IMR-90 (cell line): ENCODE data around the gene NMNAT3. TPM values are rescaled to one million over a fixed set of nuclear protein-coding genes. Genes with fewer than 3 reads are reported as not detected.

Experiments
- ATAC-seq: fragments of 200-7000 bp; cut with Tn5 transposase; 2 replicates; pipeline ENCODE4 v1.9.1; 2020; ENCODE audit warnings: low read depth, mild to moderate bottlenecking, moderate library complexity
- BruUV-seq: library from RNA; stranded (reverse); fragments of 400-500 nt; replicated peaks from 2 replicates; lab custom pipeline; 2021; lab: Mats Ljungman, UMichigan
- CTCF ChIA-PET: fragments of 300-600 bp; formaldehyde crosslinking; extraction: SDS; loops from one replicate; lab custom pipeline; 2021; ENCODE audit warnings: antibody characterized with exemption; lab: Yijun Ruan, JAX
- POLR2A ChIA-PET: fragments of 300-600 bp; sonication (Branson Sonifier 250); formaldehyde crosslinking; loops from one replicate; lab custom pipeline; 2022; ENCODE audit warnings: antibody characterized with exemption; ENCODE audit not compliant: unreplicated experiment; lab: Charles Lee
- DNase-seq: peaks from one replicate; pipeline ENCODE4 v3.0.0; 2013
- H2AFZ ChIP-seq: replicated peaks from 2 replicates; pipeline ENCODE3; 2013; ENCODE audit warnings: low read length, mild to moderate bottlenecking; ENCODE audit not compliant: poor library complexity
- H2AK5ac ChIP-seq: 2 replicates; pipeline ENCODE4 v1.6.1; 2013; ENCODE audit warnings: low read depth, low read length, inconsistent platforms
- H2AK9ac ChIP-seq: replicated peaks from 2 replicates; pipeline ENCODE3; 2013; ENCODE audit warnings: mild to moderate bottlenecking, low read depth, low read length, moderate library complexity; ENCODE audit not compliant: poor library complexity
- H2BK120ac ChIP-seq: 2 replicates; pipeline ENCODE4 v1.6.1; 2013; ENCODE audit warnings: low read depth, low read length, inconsistent platforms
- H2BK15ac ChIP-seq: 3 replicates; pipeline ENCODE4 v1.6.1; 2013; ENCODE audit warnings: low read depth, low read length, inconsistent platforms
- H2BK20ac ChIP-seq: 2 replicates; pipeline ENCODE4 v1.6.1; 2013; ENCODE audit warnings: low read depth, mild to moderate bottlenecking, inconsistent platforms, low read length, moderate library complexity
- H2BK5ac ChIP-seq: 2 replicates; pipeline ENCODE4 v1.6.1; 2013; ENCODE audit warnings: mild to moderate bottlenecking, low read depth, low read length, inconsistent platforms; ENCODE audit not compliant: poor library complexity, severe bottlenecking
- H3K14ac ChIP-seq: replicated peaks from 2 replicates; pipeline ENCODE4 v1.6.1; 2013; ENCODE audit warnings: low read depth, low read length, inconsistent platforms
- H3K18ac ChIP-seq: 2 replicates; pipeline ENCODE4 v1.6.1; 2013; ENCODE audit warnings: low read depth, low read length, control low read depth
- H3K23ac ChIP-seq: 2 replicates; pipeline ENCODE4 v1.6.1; 2013; ENCODE audit warnings: low read depth, low read length, inconsistent platforms
- H3K27ac ChIP-seq: 2 replicates; pipeline ENCODE4 v1.5.1; 2013; ENCODE audit warnings: mild to moderate bottlenecking, control low read depth, low read length; ENCODE audit not compliant: insufficient read depth
- H3K27me3 ChIP-seq: 2 replicates; pipeline ENCODE4 v1.6.1; 2013; ENCODE audit warnings: low read length; ENCODE audit not compliant: control insufficient read depth, insufficient read depth
- H3K36me3 ChIP-seq: 2 replicates; pipeline ENCODE4 v1.6.1; 2013; ENCODE audit warnings: low read length, mixed read lengths; ENCODE audit not compliant: control insufficient read depth, insufficient read depth
- H3K4ac ChIP-seq: 2 replicates; pipeline ENCODE4 v1.6.1; 2013; ENCODE audit warnings: low read depth, low read length, inconsistent platforms
- H3K4me1 ChIP-seq: 2 replicates; pipeline ENCODE4 v1.6.1; 2013; ENCODE audit warnings: low read length, mixed read lengths; ENCODE audit not compliant: control insufficient read depth, insufficient read depth
- H3K4me2 ChIP-seq: 2 replicates; pipeline ENCODE4 v1.6.1; 2013; ENCODE audit warnings: low read depth, mild to moderate bottlenecking, control low read depth, low read length, moderate library complexity
- H3K4me3 ChIP-seq: 2 replicates; pipeline ENCODE4 v1.5.1; 2013; ENCODE audit warnings: low read depth, mild to moderate bottlenecking, control low read depth, low read length, moderate library complexity; ENCODE audit not compliant: insufficient read depth
- H3K56ac ChIP-seq: 2 replicates; pipeline ENCODE4 v1.6.1; 2013; ENCODE audit warnings: low read length, inconsistent platforms; ENCODE audit not compliant: insufficient read depth; ENCODE audit errors: extremely low read depth
- H3K79me1 ChIP-seq, 2 experiments: 2 replicates each; pipeline ENCODE4 v1.6.1; 2013; ENCODE audit warnings: low read length in 2 of 2, inconsistent platforms in 1 of 2, low read depth in 1 of 2
- H3K9ac ChIP-seq: 2 replicates; pipeline ENCODE4 v1.6.1; 2013; ENCODE audit warnings: low read depth, low read length, control low read depth
- H3K9me1 ChIP-seq: 2 replicates; pipeline ENCODE4 v1.6.1; 2013; ENCODE audit warnings: low read length, inconsistent platforms; ENCODE audit not compliant: insufficient read depth
- H3K9me3 ChIP-seq: 2 replicates; pipeline ENCODE4 v1.6.1; 2013; ENCODE audit warnings: low read length; ENCODE audit not compliant: control insufficient read depth, insufficient read depth
- H4K20me1 ChIP-seq: 2 replicates; pipeline ENCODE4 v1.6.1; 2013; ENCODE audit warnings: low read length, inconsistent platforms; ENCODE audit not compliant: insufficient read depth
- H4K5ac ChIP-seq: 2 replicates; pipeline ENCODE4 v1.6.1; 2013; ENCODE audit warnings: mild to moderate bottlenecking, low read depth, low read length, control low read depth
- H4K8ac ChIP-seq, 2 experiments: 2 replicates each; pipeline ENCODE4 v1.6.1; 2013; ENCODE audit warnings: low read depth in 2 of 2, low read length in 2 of 2, control low read depth in 1 of 2, inconsistent platforms in 1 of 2
- H4K91ac ChIP-seq: 2 replicates; pipeline ENCODE4 v1.6.1; 2013; ENCODE audit warnings: low read depth, low read length, inconsistent platforms; ENCODE audit not compliant: insufficient read depth
- BHLHE40 ChIP-seq: fragments of 150-350 bp; IDR thresholded peaks from 2 replicates; pipeline ENCODE4 v1.6.1; 2016; ENCODE audit warnings: mild to moderate bottlenecking, low read depth, low read length
- CEBPB ChIP-seq: IDR thresholded peaks from 2 replicates; pipeline ENCODE4 v1.6.1; 2012; ENCODE audit warnings: low read depth, low read length, improper control_type of control experiment
- CHD1 ChIP-seq: IDR thresholded peaks from 2 replicates; pipeline ENCODE4 v1.6.1; 2012; ENCODE audit warnings: low read depth, low read length, improper control_type of control experiment
- FOS ChIP-seq: fragments of 150-350 bp; IDR thresholded peaks from 2 replicates; pipeline ENCODE4 v1.6.1; 2016; ENCODE audit warnings: low read depth, low read length
- MAFK ChIP-seq: IDR thresholded peaks from 2 replicates; pipeline ENCODE4 v1.6.1; 2012; ENCODE audit warnings: low read depth, low read length, improper control_type of control experiment
- MAZ ChIP-seq: IDR thresholded peaks from 2 replicates; pipeline ENCODE4 v1.6.1; 2012; ENCODE audit warnings: low read depth, mild to moderate bottlenecking, low read length, improper control_type of control experiment, moderate library complexity, borderline replicate concordance
- MXI1 ChIP-seq: IDR thresholded peaks from 2 replicates; pipeline ENCODE4 v1.6.1; 2012; ENCODE audit warnings: low read depth, mild to moderate bottlenecking, low read length, moderate library complexity, borderline replicate concordance
- NFE2L2 ChIP-seq: fragments of 150-350 bp; IDR thresholded peaks from 2 replicates; pipeline ENCODE4 v1.6.1; 2016; ENCODE audit warnings: low read depth, mild to moderate bottlenecking, low read length
- POLR2A ChIP-seq: IDR thresholded peaks from 2 replicates; pipeline ENCODE4 v1.6.1; 2012; ENCODE audit warnings: mild to moderate bottlenecking, low read depth, low read length
- RCOR1 ChIP-seq: IDR thresholded peaks from 2 replicates; pipeline ENCODE4 v1.6.1; 2012; ENCODE audit warnings: mild to moderate bottlenecking, low read length, improper control_type of control experiment; ENCODE audit not compliant: insufficient replicate concordance
- RFX5 ChIP-seq: IDR thresholded peaks from 2 replicates; pipeline ENCODE4 v1.8.0; 2012; ENCODE audit warnings: low read depth, mild to moderate bottlenecking, low read length, moderate library complexity
- SMC3 ChIP-seq: fragments of 150-350 bp; IDR thresholded peaks from 2 replicates; pipeline ENCODE4 v1.6.1; 2016; ENCODE audit warnings: low read depth, mild to moderate bottlenecking, antibody characterized with exemption, low read length, moderate library complexity
- dilution Hi-C: fragments of 300-500 bp; cut with HindIII; formaldehyde crosslinking; loops from one replicate; pipeline ENCODE4 v1.14.3; 2018; ENCODE audit warnings: low sequenced_read_pairs; ENCODE audit not compliant: unreplicated experiment
- in situ Hi-C: fragments of 300-500 bp; cut with MboI; formaldehyde crosslinking; loops from 3 replicates; pipeline ENCODE4 v1.14.3; 2019; ENCODE audit warnings: low sequenced_read_pairs, inconsistent platforms, mixed read lengths
- intact Hi-C: fragments of 100-400 bp; cut with micrococcal nuclease; formaldehyde crosslinking; loops from 2 replicates; pipeline ENCODE4 v1.10.0; 2022
- polyA plus RNA-seq, 3 experiments: library from polyadenylated mRNA; depleted of rRNA; stranded (reverse); fragments of >200 nt; gene quantifications; 2 replicates each; pipeline ENCODE4 v1.2.3, GENCODE V29; 2012; ENCODE audit warnings: low replicate concordance in 1 of 3
- total RNA-seq: library from RNA; depleted of rRNA; stranded (reverse); fragments of >200 nt; gene quantifications from 2 replicates; pipeline ENCODE4 v1.2.3, GENCODE V29; 2012
- TF ChIP-seq, protein P1 (sequence below): fragments of 150-350 bp; IDR thresholded peaks from 2 replicates; pipeline ENCODE4 v1.6.1; 2017; ENCODE audit warnings: mild to moderate bottlenecking, antibody characterized with exemption, low read length, low read depth
- TF ChIP-seq, protein P2 (sequence below): conservative IDR thresholded peaks from 2 replicates; pipeline ENCODE4 v1.5.1; 2012; ENCODE audit warnings: mild to moderate bottlenecking, low read depth, low read length, improper control_type of control experiment
- TF ChIP-seq, protein P3 (sequence below): fragments of 150-350 bp; IDR thresholded peaks from 2 replicates; pipeline ENCODE4 v1.6.1; 2016; ENCODE audit warnings: low read depth, mild to moderate bottlenecking, low read length, moderate library complexity, borderline replicate concordance

NMNAT3 gene
- total and polyA plus RNA-seq, 2 of the 4 experiments (the other 2 are of a cell fraction): 0.12 to 0.36 TPM

DNA sequence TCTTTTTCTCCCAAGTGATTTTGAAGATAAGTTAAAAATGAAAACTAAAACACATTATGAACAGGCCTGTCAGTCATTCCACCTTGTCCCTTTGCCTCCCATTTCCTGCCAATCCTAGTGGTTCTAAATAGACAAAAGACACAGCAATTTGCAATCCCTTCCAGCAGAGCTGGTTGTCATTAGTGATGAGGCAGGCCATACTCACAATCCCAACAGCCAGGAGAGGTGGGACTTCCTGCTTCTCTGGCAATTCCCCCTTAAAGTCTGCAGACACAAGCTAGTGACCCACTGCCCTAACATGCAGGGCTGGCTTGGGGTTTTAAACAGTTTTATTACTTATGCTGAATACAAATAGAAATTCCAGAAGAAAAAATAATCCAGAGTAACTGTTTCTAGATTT is 99.9 kb downstream of the NMNAT3 start:
- Histone ChIP-seq H4K8ac (no peak overlapping the region), H3K4ac (no peak overlapping the region), H2BK5ac (no peak overlapping the region), H3K9ac (no peak overlapping the region), H2BK20ac (no peak overlapping the region), H2BK15ac (no peak overlapping the region), H2BK120ac (no peak overlapping the region), H3K4me3 (no peak overlapping the region), H2AFZ (no peak overlapping the region), H3K14ac (no peak overlapping the region), H3K9me1 (no peaks in the 10 kb centered on the region), H3K23ac (no peak overlapping the region), H4K91ac (no peak overlapping the region), H3K9me3 (no peaks in the 10 kb centered on the region), H3K27me3 (no peaks in the 10 kb centered on the region), H3K56ac (no peak overlapping the region), H2AK9ac (no peak overlapping the region), H3K79me1 (no peaks in the 10 kb centered on the region), H4K5ac (no peak overlapping the region), H2AK5ac (no peak overlapping the region), H3K4me1 (no peaks in the 10 kb centered on the region), H4K20me1 (no peaks in the 10 kb centered on the region), H3K18ac (no peak overlapping the region), H3K36me3 (no peaks in the 10 kb centered on the region), H3K27ac (no peak overlapping the region), H3K4me2 (no peak overlapping the region)
- TF ChIP-seq MAFK (no peak), CEBPB (no peak), NFE2L2 (no peak), RCOR1 (no peak), BHLHE40 (no peak), SMC3 (no peak), RFX5 (no peak), MAZ (no peak), CHD1 (no peak), FOS (no peak), POLR2A (no peak), MXI1 (no peak)
- TF ChIP-seq, protein P1, sequence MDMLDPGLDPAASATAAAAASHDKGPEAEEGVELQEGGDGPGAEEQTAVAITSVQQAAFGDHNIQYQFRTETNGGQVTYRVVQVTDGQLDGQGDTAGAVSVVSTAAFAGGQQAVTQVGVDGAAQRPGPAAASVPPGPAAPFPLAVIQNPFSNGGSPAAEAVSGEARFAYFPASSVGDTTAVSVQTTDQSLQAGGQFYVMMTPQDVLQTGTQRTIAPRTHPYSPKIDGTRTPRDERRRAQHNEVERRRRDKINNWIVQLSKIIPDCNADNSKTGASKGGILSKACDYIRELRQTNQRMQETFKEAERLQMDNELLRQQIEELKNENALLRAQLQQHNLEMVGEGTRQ: no peak
- TF ChIP-seq, protein P2, sequence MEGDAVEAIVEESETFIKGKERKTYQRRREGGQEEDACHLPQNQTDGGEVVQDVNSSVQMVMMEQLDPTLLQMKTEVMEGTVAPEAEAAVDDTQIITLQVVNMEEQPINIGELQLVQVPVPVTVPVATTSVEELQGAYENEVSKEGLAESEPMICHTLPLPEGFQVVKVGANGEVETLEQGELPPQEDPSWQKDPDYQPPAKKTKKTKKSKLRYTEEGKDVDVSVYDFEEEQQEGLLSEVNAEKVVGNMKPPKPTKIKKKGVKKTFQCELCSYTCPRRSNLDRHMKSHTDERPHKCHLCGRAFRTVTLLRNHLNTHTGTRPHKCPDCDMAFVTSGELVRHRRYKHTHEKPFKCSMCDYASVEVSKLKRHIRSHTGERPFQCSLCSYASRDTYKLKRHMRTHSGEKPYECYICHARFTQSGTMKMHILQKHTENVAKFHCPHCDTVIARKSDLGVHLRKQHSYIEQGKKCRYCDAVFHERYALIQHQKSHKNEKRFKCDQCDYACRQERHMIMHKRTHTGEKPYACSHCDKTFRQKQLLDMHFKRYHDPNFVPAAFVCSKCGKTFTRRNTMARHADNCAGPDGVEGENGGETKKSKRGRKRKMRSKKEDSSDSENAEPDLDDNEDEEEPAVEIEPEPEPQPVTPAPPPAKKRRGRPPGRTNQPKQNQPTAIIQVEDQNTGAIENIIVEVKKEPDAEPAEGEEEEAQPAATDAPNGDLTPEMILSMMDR: no peak
- TF ChIP-seq, protein P3, sequence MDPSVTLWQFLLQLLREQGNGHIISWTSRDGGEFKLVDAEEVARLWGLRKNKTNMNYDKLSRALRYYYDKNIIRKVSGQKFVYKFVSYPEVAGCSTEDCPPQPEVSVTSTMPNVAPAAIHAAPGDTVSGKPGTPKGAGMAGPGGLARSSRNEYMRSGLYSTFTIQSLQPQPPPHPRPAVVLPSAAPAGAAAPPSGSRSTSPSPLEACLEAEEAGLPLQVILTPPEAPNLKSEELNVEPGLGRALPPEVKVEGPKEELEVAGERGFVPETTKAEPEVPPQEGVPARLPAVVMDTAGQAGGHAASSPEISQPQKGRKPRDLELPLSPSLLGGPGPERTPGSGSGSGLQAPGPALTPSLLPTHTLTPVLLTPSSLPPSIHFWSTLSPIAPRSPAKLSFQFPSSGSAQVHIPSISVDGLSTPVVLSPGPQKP: no peak
- intact Hi-C loops (no loop called here), in situ Hi-C loops (no loop called here), dilution Hi-C loops (no loop called here)
- ChIA-PET POLR2A (no interaction called here), CTCF (no interaction called here)
- BruUV-seq: no TSS peak
- DNase-seq (no peak), ATAC-seq (no peak)
